ENCODE results near the gene C1QA.

GRCh38 chr1:22683547-22683946 lies 47.1 kb downstream of the C1QA start:
- TF ChIP-seq POLR2A (IDR thresholded peaks at IDR 0.05) (no peak), CTCF (IDR thresholded peaks at IDR 0.05) (no peak)
